ENCODE measurements around the gene PRAMEF20.
"Not testable (repeated sequence)": the region's sequence is repeated elsewhere in the genome, so short reads cannot be mapped to it uniquely, and the experiment has no call there.

DNA sequence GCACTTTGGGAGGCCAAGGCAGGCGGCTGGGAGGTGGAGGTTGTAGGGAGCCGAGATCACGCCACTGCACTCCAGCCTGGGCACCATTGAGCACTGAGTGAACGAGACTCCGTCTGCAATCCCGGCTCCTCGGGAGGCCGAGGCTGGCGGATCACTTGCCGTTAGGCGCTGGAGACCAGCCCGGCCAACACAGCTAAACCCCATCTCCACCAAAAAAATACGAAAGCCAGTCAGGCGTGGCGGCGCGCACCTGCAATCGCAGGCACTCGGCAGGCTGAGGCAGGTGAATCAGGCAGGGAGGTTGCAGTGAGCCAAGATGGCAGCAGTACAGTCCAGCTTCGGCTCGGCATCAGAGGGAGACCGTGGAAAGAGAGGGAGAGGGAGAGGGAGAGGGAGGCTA, 14.9 kb upstream of the PRAMEF20 start:
- TF ChIP-seq, protein P1, sequence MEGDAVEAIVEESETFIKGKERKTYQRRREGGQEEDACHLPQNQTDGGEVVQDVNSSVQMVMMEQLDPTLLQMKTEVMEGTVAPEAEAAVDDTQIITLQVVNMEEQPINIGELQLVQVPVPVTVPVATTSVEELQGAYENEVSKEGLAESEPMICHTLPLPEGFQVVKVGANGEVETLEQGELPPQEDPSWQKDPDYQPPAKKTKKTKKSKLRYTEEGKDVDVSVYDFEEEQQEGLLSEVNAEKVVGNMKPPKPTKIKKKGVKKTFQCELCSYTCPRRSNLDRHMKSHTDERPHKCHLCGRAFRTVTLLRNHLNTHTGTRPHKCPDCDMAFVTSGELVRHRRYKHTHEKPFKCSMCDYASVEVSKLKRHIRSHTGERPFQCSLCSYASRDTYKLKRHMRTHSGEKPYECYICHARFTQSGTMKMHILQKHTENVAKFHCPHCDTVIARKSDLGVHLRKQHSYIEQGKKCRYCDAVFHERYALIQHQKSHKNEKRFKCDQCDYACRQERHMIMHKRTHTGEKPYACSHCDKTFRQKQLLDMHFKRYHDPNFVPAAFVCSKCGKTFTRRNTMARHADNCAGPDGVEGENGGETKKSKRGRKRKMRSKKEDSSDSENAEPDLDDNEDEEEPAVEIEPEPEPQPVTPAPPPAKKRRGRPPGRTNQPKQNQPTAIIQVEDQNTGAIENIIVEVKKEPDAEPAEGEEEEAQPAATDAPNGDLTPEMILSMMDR (IDR thresholded peaks at IDR 0.05): not testable (repeated sequence)
- TF ChIP-seq EP300 (IDR thresholded peaks at IDR 0.05; ENCODE audit: borderline replicate concordance in 1 of 2, low read depth in 1 of 2, low read length in 1 of 2); FOXM1 (IDR thresholded peaks at IDR 0.05; ENCODE audit: low read depth); FOSL2 (IDR thresholded peaks at IDR 0.05; ENCODE audit: borderline replicate concordance, low read depth); GABPA (IDR thresholded peaks at IDR 0.05; ENCODE audit: low read depth): not testable (repeated sequence)
- TF ChIP-seq, protein P2, sequence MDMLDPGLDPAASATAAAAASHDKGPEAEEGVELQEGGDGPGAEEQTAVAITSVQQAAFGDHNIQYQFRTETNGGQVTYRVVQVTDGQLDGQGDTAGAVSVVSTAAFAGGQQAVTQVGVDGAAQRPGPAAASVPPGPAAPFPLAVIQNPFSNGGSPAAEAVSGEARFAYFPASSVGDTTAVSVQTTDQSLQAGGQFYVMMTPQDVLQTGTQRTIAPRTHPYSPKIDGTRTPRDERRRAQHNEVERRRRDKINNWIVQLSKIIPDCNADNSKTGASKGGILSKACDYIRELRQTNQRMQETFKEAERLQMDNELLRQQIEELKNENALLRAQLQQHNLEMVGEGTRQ (IDR thresholded peaks at IDR 0.05; ENCODE audit: borderline replicate concordance, low read depth, low read length): not testable (repeated sequence)

Data from SK-N-SH (cell line).